ENCODE measurements around the gene TPCN2. TPM values are rescaled to one million over a fixed set of nuclear protein-coding genes. Genes with fewer than 3 reads are reported as not detected.

TPCN2 gene
- total and polyA plus RNA-seq, 2 of the 8 experiments (the other 6 are each of a cell fraction or from before 2014, with no cell fraction given): 9.7 to 18.6 TPM

- 89% methylated on average over 15 of the region's 17 CpGs; no CpG with 5 or more reads in 1 of the 2 experiments for WGBS, 2 experiments (ENCODE audit: extremely low coverage in 1 of 2, insufficient coverage in 1 of 2, insufficient read length in 1 of 2, insufficient replicate concordance in 2 of 2, low coverage in 1 of 2, low lambda C conversion rate in 2 of 2, missing lambda C conversion rate in 1 of 2)
- no peak overlapping the region for H3K56ac ChIP-seq (replicated peaks; ENCODE audit: insufficient read length, low read depth, low read length)
- H2BK120ac ChIP-seq (replicated peaks; ENCODE audit: low read depth, low read length): no peak overlapping the region
- no peak overlapping the region for H4K8ac ChIP-seq (ENCODE audit: extremely low read depth, insufficient read depth, low read length)
- no peak overlapping the region for H3K9ac ChIP-seq (replicated peaks in 1 of 4; ENCODE audit: extremely low read depth in 1 of 4, low read depth in 3 of 4, low read length in 3 of 4)
- H4K91ac ChIP-seq (replicated peaks; ENCODE audit: insufficient read length, low read length): no peak overlapping the region
- H4K20me1 ChIP-seq (replicated peaks in 1 of 2; ENCODE audit: control insufficient read depth in 1 of 2, insufficient read depth in 2 of 2, low read length in 2 of 2): peaks cover 3 to 15% of the 10 kb centered on the region in 2 experiments
- no peak overlapping the region for H3K4ac ChIP-seq (replicated peaks; ENCODE audit: insufficient read length, low read depth, low read length)
- no peak overlapping the region for H3K23ac ChIP-seq (ENCODE audit: insufficient read length)
- no peak for DNase-seq (ENCODE audit: low read depth in 1 of 2, low spot score in 2 of 2)
- no peak for FAIRE-seq
- H3K4me2 ChIP-seq (ENCODE audit: insufficient read depth in 1 of 2, low read depth in 2 of 2, low read length in 2 of 2): no peak overlapping the region
- H3K4me3 ChIP-seq (ENCODE audit: extremely low read depth in 1 of 4, insufficient read depth in 2 of 4, low read depth in 3 of 4, low read length in 4 of 4): no peak overlapping the region
- no peak overlapping the region for H2AK5ac ChIP-seq (ENCODE audit: low read depth, low read length)
- H2AFZ ChIP-seq (ENCODE audit: low read length): no peak overlapping the region
- H3K27ac ChIP-seq (ENCODE audit: low read depth, low read length): no peak overlapping the region
- no peaks in the 10 kb centered on the region; the same call in 1 of the 2 replicates for H3K79me1 ChIP-seq (ENCODE audit: low read depth, low read length)
- no peak overlapping the region for H2BK20ac ChIP-seq (ENCODE audit: low read length)
- CTCF ChIA-PET (ENCODE audit: partially characterized antibody): interaction anchor here (1.5 kb wide), 1 partner anchor 123 kb away, joined by 3 read pairs; no protein-coding TSS in a partner anchor
- H3K18ac ChIP-seq (ENCODE audit: extremely low read depth, low read length): no peak overlapping the region
- H3K4me1 ChIP-seq (replicated peaks in 1 of 4; ENCODE audit: control insufficient read depth in 3 of 4, insufficient read depth in 4 of 4, low read length in 3 of 4): no peaks in the 10 kb centered on the region
- H3K14ac ChIP-seq (ENCODE audit: insufficient read length): no peak overlapping the region
- H2BK5ac ChIP-seq (ENCODE audit: low read depth, low read length): no peak overlapping the region
- POLR2A ChIA-PET (ENCODE audit: partially characterized antibody): no interaction called here
- H2BK12ac ChIP-seq (ENCODE audit: low read depth, low read length): no peak overlapping the region
- no peaks in the 10 kb centered on the region for H3K79me2 ChIP-seq (ENCODE audit: control insufficient read depth in 1 of 2, insufficient read depth in 2 of 2, low read length in 2 of 2)
- H4K5ac ChIP-seq (ENCODE audit: insufficient read length, low read depth, low read length): no peak overlapping the region
- H2BK15ac ChIP-seq (ENCODE audit: low read length): no peak overlapping the region
- H3K36me3 ChIP-seq (ENCODE audit: control insufficient read depth in 2 of 4, insufficient read depth in 4 of 4, low read length in 3 of 4): peaks cover 4 to 11% (median 9%) of the 10 kb centered on the region in 4 experiments; a peak in 7 of 8 replicates
- H3K27me3 ChIP-seq (replicated peaks in 1 of 4; ENCODE audit: control insufficient read depth in 3 of 4, extremely low read depth in 1 of 4, insufficient read depth in 3 of 4, low read length in 3 of 4): no peaks in the 10 kb centered on the region
- no peaks in the 10 kb centered on the region for H3K9me3 ChIP-seq (ENCODE audit: insufficient read depth in 2 of 2, low read depth in 1 of 2, low read length in 1 of 2)
- peaks cover 2% of the 10 kb centered on the region; the same call in 1 of the 2 replicates for H3K23me2 ChIP-seq (ENCODE audit: low read depth, low read length)
- TF ChIP-seq TCF12 (IDR thresholded peaks at IDR 0.05; ENCODE audit: low read depth, low read length) (no peak), HDAC6 (IDR thresholded peaks at IDR 0.05; ENCODE audit: low read depth, low read length) (no peak), FOSL1 (IDR thresholded peaks at IDR 0.05; ENCODE audit: insufficient read depth, low read depth, low read length) (no peak), SP4 (IDR thresholded peaks at IDR 0.05; ENCODE audit: low read length) (no peak), EP300 (IDR thresholded peaks at IDR 0.05; ENCODE audit: borderline replicate concordance in 1 of 2, low read depth in 2 of 2, low read length in 2 of 2) (no peak), MAFK (IDR thresholded peaks at IDR 0.05; ENCODE audit: low read depth, low read length) (no peak), KDM5A (IDR thresholded peaks at IDR 0.05; ENCODE audit: low read length) (no peak), USF2 (IDR thresholded peaks at IDR 0.05; ENCODE audit: low read length) (no peak), JUND (IDR thresholded peaks at IDR 0.05; ENCODE audit: low read length) (no peak), SP2 (IDR thresholded peaks at IDR 0.05; ENCODE audit: low read length) (no peak), BACH1 (IDR thresholded peaks at IDR 0.05; ENCODE audit: low read length) (no peak), TBP (IDR thresholded peaks at IDR 0.05; ENCODE audit: low read depth, low read length) (no peak), CHD2 (IDR thresholded peaks at IDR 0.05; ENCODE audit: low read length) (no peak)
Observed at GRCh38 chr11:69080257-69080995, 31.7 kb downstream of the TPCN2 start.
